SH-SY5Y (cell line): Measurements from ENCODE around the gene CAPN14.

Experiments
- GATA2 ChIP-seq: IDR thresholded peaks from 2 replicates; pipeline ENCODE4 v1.6.1; 2011; ENCODE audit warnings: mild to moderate bottlenecking, low read depth, low read length
- GATA3 ChIP-seq: IDR thresholded peaks from 2 replicates; pipeline ENCODE4 v1.6.1; 2011; ENCODE audit warnings: low read depth, mild to moderate bottlenecking, low read length, moderate library complexity

DNA sequence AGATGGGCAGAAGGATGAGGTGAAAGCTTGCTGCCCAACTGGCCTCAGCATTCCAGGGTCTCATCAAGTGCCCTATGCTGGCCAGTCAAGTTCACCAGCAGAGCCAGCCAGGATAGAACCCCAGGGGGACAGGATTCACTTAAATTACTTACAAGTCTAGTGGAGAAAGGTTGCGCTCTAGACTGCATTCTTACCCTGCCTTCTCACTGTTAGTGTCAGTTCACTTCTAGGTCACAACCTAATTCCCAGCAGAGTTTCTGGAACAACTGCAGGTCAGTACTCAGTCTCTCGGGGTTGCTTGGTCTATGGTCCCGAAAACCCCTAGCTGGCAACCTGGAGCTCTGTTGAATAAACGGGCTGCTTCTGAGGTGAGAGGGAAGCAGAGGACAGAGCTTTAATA is 46.2 kb downstream of the CAPN14 start:
- TF ChIP-seq GATA2 (no peak), GATA3 (no peak)
